NCI-H69 (cell line): Measurements from ENCODE around the gene TRMT61A.

Source experiments
- DNase-seq: peaks from one replicate; lab custom pipeline; 2025; lab: John Stamatoyannopoulos, UW

The TRMT61A gene

GRCh38 chr14:103528587-103529382, at the start of gene TRMT61A:
TSS of gene TRMT61A (plus strand) at chr14:103529196. CDS start at chr14:103529979, 783 bp downstream.
- peak; percentile 98 for DNase-seq

- no peak for DNase-seq
Observed at GRCh38 chr14:103480595-103480994, 48.4 kb upstream of the TRMT61A start.

- DNase-seq, result peak; percentile 36
Observed at GRCh38 chr14:103483600-103483999, 45.4 kb upstream of the TRMT61A start.

DNA sequence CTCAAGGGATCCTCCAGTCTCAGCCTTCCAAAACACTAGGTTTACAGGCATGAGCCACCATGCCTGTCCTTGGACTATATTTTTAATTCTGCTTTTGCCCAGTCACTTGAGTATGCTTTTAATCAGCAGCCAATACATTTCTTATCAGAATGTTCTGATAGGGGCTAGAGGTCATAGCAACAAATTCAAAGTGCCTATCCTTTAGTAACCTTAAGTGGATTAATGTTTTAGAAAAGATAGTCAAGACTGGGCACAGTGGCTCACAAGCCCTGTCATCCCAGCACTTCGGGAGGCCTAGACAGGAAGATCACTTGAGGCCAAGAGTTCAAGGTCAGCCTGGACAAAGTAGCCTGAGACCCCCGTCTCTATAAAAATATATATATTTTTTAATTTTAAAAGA, 43.5 kb upstream of the TRMT61A start:
- DNase-seq, result no peak

DNA sequence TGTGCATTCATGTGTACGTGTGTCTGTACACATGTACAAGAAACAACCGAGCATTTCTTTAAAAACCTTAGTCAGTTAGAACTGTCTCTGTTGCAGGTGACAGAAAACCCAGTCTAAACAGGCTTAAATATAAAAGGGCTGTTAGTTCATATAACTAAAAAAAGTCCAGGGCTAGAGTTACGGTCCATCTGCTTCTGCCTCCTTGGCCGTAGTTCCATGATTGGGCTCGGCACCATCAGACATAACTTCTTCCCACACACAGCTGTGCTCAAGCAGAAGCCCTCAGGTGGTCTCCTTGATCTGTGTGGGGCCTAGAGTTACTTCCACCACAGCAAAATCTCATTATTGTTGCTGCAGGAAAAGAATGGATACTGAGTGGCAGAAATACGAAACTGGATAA, 40.9 kb upstream of the TRMT61A start:
- peak; percentile 13 for DNase-seq

- peak; percentile 55 for DNase-seq
Observed at GRCh38 chr14:103488960-103489359, 40.0 kb upstream of the TRMT61A start.

GRCh38 chr14:103489621-103490020, 39.4 kb upstream of the TRMT61A start:
- peak; percentile 15 for DNase-seq

GRCh38 chr14:103491691-103492090, 37.3 kb upstream of the TRMT61A start:
- DNase-seq, result no peak

DNA sequence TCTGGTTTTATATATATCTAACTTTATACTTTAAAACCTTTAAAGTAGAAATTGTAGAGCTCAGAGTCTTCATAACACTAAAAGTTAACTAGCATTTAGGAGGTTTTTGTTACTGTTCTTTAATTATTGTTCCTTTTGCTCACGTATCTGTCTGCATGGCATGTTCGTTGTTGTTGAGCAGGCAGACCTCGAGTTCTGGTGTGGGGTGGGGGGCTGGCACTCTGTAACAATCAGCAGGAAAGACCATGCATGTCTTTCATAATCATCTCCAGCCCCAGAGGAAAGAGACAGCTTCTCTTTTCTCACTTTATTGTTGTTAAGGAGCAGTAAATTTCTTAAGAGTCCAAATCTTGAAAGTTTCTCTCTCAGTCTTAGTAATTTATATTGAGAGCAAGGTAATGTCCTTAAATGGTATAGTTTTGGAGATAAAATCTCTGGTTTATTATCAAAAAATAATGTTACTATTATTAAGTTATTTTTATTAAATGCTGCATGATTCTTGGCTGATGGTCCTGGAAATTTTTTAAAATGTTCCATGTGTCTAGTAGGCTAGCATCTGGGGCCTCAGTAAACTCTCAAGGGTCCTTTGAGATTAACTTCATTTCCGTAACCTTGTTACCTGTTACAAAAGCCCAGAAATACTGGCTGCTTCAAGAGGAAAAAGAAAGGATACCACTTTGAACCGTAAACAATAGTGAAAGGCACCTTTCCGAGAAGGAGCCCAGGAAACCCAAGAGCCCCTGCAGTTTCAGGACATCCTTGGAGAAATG, 36.7 kb upstream of the TRMT61A start:
- DNase-seq, result no peak

DNA sequence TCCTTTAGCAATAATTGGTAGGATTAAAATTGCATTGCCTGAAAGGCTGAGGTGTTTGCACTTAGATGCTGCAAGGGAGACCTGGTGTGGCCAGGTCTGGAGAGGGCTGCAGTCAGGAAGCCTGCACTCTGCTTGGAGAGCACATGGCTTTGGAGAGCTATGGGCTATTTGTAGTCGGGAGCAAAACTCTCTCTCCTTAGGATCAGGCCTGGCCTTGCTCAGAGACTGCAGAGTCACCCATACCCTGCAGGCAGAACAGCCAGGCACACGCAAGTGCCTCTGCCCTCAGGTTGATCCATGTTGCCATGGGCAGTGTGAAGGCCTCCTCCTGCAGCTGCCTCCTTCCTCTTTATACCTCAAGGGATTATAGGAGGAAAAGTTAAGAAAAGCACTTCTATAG, 33.1 kb upstream of the TRMT61A start:
- DNase-seq, result no peak

- no peak for DNase-seq
Observed at GRCh38 chr14:103496776-103497175, 32.2 kb upstream of the TRMT61A start.

DNA sequence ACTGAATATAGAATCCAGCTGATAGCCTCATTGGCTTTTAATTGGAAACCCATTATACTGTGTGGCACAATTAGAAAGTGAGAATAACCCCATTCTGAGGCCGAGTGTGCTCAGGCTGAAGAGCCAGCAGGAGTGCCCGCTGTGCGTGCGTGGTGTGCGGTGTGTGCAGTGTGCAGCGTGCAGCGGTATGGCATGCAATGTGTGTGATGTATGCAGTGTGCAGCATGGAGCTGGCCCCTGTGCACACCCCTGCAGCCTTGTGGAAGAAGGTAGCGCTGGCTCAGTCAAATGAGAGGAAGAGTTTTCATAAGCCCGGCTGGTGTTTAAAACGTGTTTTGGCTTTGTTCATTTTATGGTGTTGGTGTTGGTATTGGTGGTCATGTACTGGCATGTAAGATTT, 29.3 kb upstream of the TRMT61A start:
- no peak for DNase-seq

- peak; percentile 91 for DNase-seq
Observed at GRCh38 chr14:103500148-103500990, 28.6 kb upstream of the TRMT61A start.

GRCh38 chr14:103501041-103501870, 27.7 kb upstream of the TRMT61A start:
- DNase-seq, result no peak

DNA sequence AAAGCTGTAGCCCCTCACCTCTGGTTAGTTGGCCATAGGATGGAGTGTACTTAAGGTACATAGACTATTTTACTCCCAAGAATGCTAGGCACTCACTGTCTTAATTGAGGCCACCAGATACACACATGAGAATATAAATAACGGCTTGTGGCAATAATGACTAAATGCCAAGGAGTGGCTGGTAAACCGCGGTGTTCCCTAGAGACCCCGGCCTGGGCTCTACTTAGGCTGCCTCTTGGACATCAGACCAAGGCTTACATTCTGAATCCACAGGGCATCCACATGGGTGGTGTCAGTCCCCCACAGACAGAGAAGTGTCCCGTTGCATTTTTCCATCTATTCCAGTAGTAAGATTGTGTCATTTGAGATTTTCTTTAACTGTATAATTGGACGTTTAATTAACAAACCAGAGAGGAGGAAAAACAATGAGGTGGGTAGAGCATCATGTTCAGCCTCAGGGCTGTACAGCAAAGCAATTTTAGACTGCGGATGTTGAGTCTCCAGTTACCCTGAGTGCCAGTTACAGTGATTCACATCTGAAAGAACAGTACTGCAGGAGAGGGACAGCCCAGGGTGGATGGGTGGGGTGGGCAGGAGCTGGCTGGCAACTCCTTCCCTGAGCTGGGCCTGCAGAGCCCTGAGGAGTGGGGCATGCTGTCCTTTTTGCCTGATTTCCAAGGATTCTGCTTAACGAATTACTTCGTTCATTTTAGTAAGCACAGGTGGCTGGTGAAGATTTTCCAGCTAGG, 26.9 kb upstream of the TRMT61A start:
- DNase-seq, result no peak

DNA sequence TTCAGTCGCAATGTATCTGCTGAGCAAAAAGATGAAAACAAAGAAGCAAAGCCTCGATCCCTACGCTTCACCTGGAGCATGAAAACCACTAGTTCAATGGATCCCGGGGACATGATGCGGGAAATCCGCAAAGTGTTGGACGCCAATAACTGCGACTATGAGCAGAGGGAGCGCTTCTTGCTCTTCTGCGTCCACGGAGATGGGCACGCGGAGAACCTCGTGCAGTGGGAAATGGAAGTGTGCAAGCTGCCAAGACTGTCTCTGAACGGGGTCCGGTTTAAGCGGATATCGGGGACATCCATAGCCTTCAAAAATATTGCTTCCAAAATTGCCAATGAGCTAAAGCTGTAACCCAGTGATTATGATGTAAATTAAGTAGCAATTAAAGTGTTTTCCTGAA, 26.1 kb upstream of the TRMT61A start:
- no peak for DNase-seq

GRCh38 chr14:103503296-103503695, 25.7 kb upstream of the TRMT61A start:
- no peak for DNase-seq

DNA sequence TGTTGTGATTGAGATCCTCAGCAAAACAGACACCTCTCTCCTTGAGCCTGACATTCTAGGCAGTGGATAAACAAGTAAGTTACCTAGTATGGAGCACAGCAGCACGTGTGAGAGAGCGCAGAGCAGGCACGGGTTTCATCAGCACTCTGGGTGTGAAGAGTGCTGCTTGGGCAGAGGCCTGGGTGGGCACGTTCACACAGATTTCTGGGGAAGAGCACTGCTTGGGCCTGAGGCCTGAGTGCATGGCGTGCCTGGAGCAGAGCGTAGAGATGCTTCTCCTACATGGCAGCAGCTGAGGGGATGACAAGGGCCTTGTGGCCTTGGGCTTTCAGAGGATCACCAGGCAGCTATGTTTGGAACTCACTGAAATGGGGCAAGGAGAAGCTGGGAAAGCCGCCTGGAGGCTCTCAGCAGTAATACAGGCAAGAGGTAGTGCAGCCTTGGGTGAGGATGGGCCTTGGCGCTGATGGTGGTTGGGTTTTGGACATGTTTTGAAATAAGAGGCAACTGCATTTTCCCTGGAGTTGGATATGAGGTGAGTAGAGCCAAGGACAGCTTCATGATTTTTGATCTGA, 23.9 kb upstream of the TRMT61A start:
- DNase-seq, result no peak

GRCh38 chr14:103507751-103508150, 21.2 kb upstream of the TRMT61A start:
- DNase-seq, result no peak
